Measurements from ENCODE around the gene TGFBR3. TPM values are rescaled to one million over a fixed set of nuclear protein-coding genes. Genes with fewer than 3 reads are reported as not detected.

The TGFBR3 gene
- total and polyA plus RNA-seq, 2 of the 4 experiments (the other 2 are of a cell fraction): 3.0 to 11.3 TPM

DNA sequence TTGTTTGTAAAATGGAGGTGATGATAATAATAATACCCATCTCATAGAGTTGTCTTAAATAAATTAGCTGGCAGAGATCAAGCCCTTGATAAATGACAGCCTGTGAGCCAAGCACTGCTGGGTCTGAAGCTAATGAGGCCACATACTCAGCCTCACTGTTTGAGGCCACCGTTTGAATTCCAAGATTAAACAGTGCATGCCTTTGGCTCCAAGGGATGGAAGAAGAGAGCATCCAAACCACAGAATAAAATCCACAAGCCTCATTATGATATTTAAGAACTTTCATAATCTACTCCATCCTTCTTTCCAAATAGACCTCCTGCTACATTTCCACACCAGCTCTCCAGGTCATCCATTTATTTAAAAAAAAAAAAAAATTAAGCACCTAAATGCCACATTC lies 29.0 kb downstream of the TGFBR3 start:
- Histone ChIP-seq H4K91ac (ENCODE audit: insufficient read depth, low read depth, low read length) (no peak overlapping the region), H3K18ac (ENCODE audit: low read depth, low read length) (no peak overlapping the region), H4K5ac (ENCODE audit: low read depth, low read length) (no peak overlapping the region), H2AK5ac (ENCODE audit: low read depth, low read length) (no peak overlapping the region), H3K9me1 (ENCODE audit: insufficient read depth, low read length) (peaks cover 2% of the 10 kb centered on the region), H3K4ac (ENCODE audit: low read depth, low read length) (no peak overlapping the region), H2AK9ac (replicated peaks; ENCODE audit: low read depth, low read length, poor library complexity) (no peak overlapping the region), H3K23ac (ENCODE audit: low read depth, low read length) (no peak overlapping the region), H3K27me3 (ENCODE audit: control insufficient read depth, insufficient read depth, low read length) (no peaks in the 10 kb centered on the region), H3K56ac (ENCODE audit: extremely low read depth, insufficient read depth, low read length) (no peak overlapping the region), H2BK5ac (ENCODE audit: low read depth, low read length, poor library complexity, severe bottlenecking) (no peak overlapping the region), H2BK120ac (ENCODE audit: low read depth, low read length) (no peak overlapping the region), H3K4me3 (ENCODE audit: insufficient read depth, low read depth, low read length) (no peak overlapping the region), H3K4me1 (ENCODE audit: control insufficient read depth, insufficient read depth, low read length) (no peaks in the 10 kb centered on the region), H3K79me1 (ENCODE audit: low read depth in 1 of 2, low read length in 2 of 2) (no peaks in the 10 kb centered on the region), H2AFZ (replicated peaks; ENCODE audit: low read length, poor library complexity) (no peak overlapping the region), H3K9ac (ENCODE audit: low read depth, low read length) (no peak overlapping the region), H4K8ac (ENCODE audit: low read depth in 2 of 2, low read length in 2 of 2) (no peak overlapping the region), H2BK20ac (ENCODE audit: low read depth, low read length) (no peak overlapping the region), H3K9me3 (ENCODE audit: control insufficient read depth, insufficient read depth, low read length) (no peaks in the 10 kb centered on the region), H3K27ac (ENCODE audit: insufficient read depth, low read length) (no peak overlapping the region), H4K20me1 (ENCODE audit: insufficient read depth, low read length) (no peaks in the 10 kb centered on the region), H3K14ac (replicated peaks; ENCODE audit: low read depth, low read length) (no peak overlapping the region), H2BK15ac (ENCODE audit: low read depth, low read length) (no peak overlapping the region), H3K36me3 (ENCODE audit: control insufficient read depth, insufficient read depth, low read length) (peaks cover 9% of the 10 kb centered on the region; the same call in 1 of the 2 replicates), H3K4me2 (ENCODE audit: low read depth, low read length) (no peak overlapping the region)
- CTCF ChIA-PET: interaction anchor here (0.5 to 0.7 kb wide), 2 partner anchors 46 to 562 kb away, joined by 3 to 4 read pairs; no protein-coding TSS in a partner anchor
- in situ Hi-C loops (cut with MboI; ENCODE audit: low sequenced_read_pairs): no loop called here
- dilution Hi-C loops (cut with HindIII; ENCODE audit: low sequenced_read_pairs, unreplicated experiment): no loop called here
- WGBS, 2 experiments (ENCODE audit: extremely low coverage in 2 of 2, insufficient read length in 1 of 2): 20% methylated on average over 1 of the region's 1 CpG; no CpG with 5 or more reads in 1 of the 2 experiments
- ATAC-seq (ENCODE audit: low read depth) (0 out of 2 replicates have a peak, but pooled peaks have one; percentile 29), DNase-seq (no peak)
- TF ChIP-seq ELK1 (IDR thresholded peaks at IDR 0.05; ENCODE audit: borderline replicate concordance, low read depth, low read length) (no peak), MAZ (IDR thresholded peaks at IDR 0.05; ENCODE audit: borderline replicate concordance, low read depth, low read length) (no peak), CHD1 (IDR thresholded peaks at IDR 0.05; ENCODE audit: low read depth, low read length) (no peak), RFX5 (IDR thresholded peaks at IDR 0.05; ENCODE audit: low read depth, low read length) (no peak), FOS (IDR thresholded peaks at IDR 0.05; ENCODE audit: low read depth, low read length) (no peak), MXI1 (IDR thresholded peaks at IDR 0.05; ENCODE audit: borderline replicate concordance, low read depth, low read length) (no peak), RAD21 (IDR thresholded peaks at IDR 0.05; ENCODE audit: low read length) (no peak), MAFK (IDR thresholded peaks at IDR 0.05; ENCODE audit: low read depth, low read length) (no peak), USF2 (IDR thresholded peaks at IDR 0.05; ENCODE audit: low read depth, low read length) (no peak), RCOR1 (IDR thresholded peaks at IDR 0.05; ENCODE audit: insufficient replicate concordance, low read length) (no peak), CEBPB (IDR thresholded peaks at IDR 0.05; ENCODE audit: low read depth, low read length) (no peak), BHLHE40 (IDR thresholded peaks at IDR 0.05; ENCODE audit: low read depth, low read length) (no peak), SMC3 (IDR thresholded peaks at IDR 0.05; ENCODE audit: low read depth, low read length) (no peak), POLR2A (IDR thresholded peaks at IDR 0.05; ENCODE audit: low read depth, low read length) (no peak), NFE2L2 (IDR thresholded peaks at IDR 0.05; ENCODE audit: low read depth, low read length) (no peak)
- POLR2A ChIA-PET (ENCODE audit: unreplicated experiment): no interaction called here
- intact Hi-C loops (cut with micrococcal nuclease): no loop called here
- no TSS peak for BruUV-seq (replicated peaks)
